ENCODE measurements around the gene CASP10.
"Not testable (repeated sequence)": the region's sequence is repeated elsewhere in the genome, so short reads cannot be mapped to it uniquely, and the experiment has no call there.

The CASP10 gene

GRCh38 chr2:201182650-201183364 lies at the start of gene CASP10:
CASP10 (plus strand) TSS chr2:201183141; CDS start chr2:201185778, 2,637 bp downstream.
- DNase-seq = peak; percentile 30

GRCh38 chr2:201135386-201135785 lies 47.6 kb upstream of the CASP10 start:
- no peak for DNase-seq

GRCh38 chr2:201136889-201137321 lies 46.0 kb upstream of the CASP10 start:
- DNase-seq = no peak

- no peak for DNase-seq
Measured at GRCh38 chr2:201137505-201138400, 45.2 kb upstream of the CASP10 start.

GRCh38 chr2:201138401-201138970 lies 44.5 kb upstream of the CASP10 start:
- no peak for DNase-seq

- not testable (repeated sequence) for DNase-seq
Measured at GRCh38 chr2:201138986-201139781, 43.8 kb upstream of the CASP10 start.

- no peak for DNase-seq
Measured at GRCh38 chr2:201139836-201140604, 42.9 kb upstream of the CASP10 start.

GRCh38 chr2:201144101-201145051 lies 38.6 kb upstream of the CASP10 start:
- no peak for DNase-seq

- DNase-seq = no peak
Measured at GRCh38 chr2:201148434-201148990, 34.4 kb upstream of the CASP10 start.

- DNase-seq = no peak
Measured at GRCh38 chr2:201149064-201149820, 33.7 kb upstream of the CASP10 start.

- not testable (repeated sequence) for DNase-seq
Measured at GRCh38 chr2:201149821-201150165, 33.1 kb upstream of the CASP10 start.

GRCh38 chr2:201150454-201151020 lies 32.4 kb upstream of the CASP10 start:
- no peak for DNase-seq

- DNase-seq = no peak
Measured at GRCh38 chr2:201151127-201151981, 31.6 kb upstream of the CASP10 start.

- no peak for DNase-seq
Measured at GRCh38 chr2:201152517-201152916, 30.4 kb upstream of the CASP10 start.

GRCh38 chr2:201152999-201153815 lies 29.7 kb upstream of the CASP10 start:
- DNase-seq = no peak

- no peak for DNase-seq
Measured at GRCh38 chr2:201154615-201155399, 28.1 kb upstream of the CASP10 start.

GRCh38 chr2:201156036-201156435 lies 26.9 kb upstream of the CASP10 start:
- no peak for DNase-seq
